ENCODE data around the gene STAG1. TPM values are rescaled to one million over a fixed set of nuclear protein-coding genes. Genes with fewer than 3 reads are reported as not detected.
A peak's percentile ranks its signal among the peaks of the same experiment; 100 is the strongest.

The STAG1 gene
- polyA plus RNA-seq, 1 of the 3 experiments (the other 2 are of a cell fraction) = 5.5 TPM

GRCh38 chr3:136752422-136753325, 496 bp upstream of the STAG1 start:
- Histone ChIP-seq H3K27me3 (ENCODE audit: insufficient read depth) (no peaks in the 10 kb centered on the region), H3K4me3 (ENCODE audit: low read depth in 2 of 2, low read length in 1 of 2) (peak overlapping the region; percentile 66 to 69), H3K36me3 (replicated peaks in 1 of 2; ENCODE audit: control insufficient read depth in 1 of 2, insufficient read depth in 2 of 2, low read length in 1 of 2) (no peaks in the 10 kb centered on the region), H3K79me2 (ENCODE audit: insufficient read depth) (peaks cover 41% of the 10 kb centered on the region), H3K9me3 (no peaks in the 10 kb centered on the region), H3K9ac (peak overlapping the region; percentile 97), H4K20me1 (ENCODE audit: insufficient read depth) (no peaks in the 10 kb centered on the region), H3K27ac (ENCODE audit: low read depth in 2 of 2, low read length in 1 of 2) (peak overlapping the region; percentile 98), H3K9me2 (no peaks in the 10 kb centered on the region), H3F3A (replicated peaks; ENCODE audit: insufficient read depth) (peaks cover 24% of the 10 kb centered on the region), H3K4me1 (ENCODE audit: control insufficient read depth in 1 of 2, insufficient read depth in 2 of 2, low read depth in 1 of 2, low read length in 1 of 2) (peaks cover 17 to 24% of the 10 kb centered on the region in 2 experiments; a peak in 3 of 4 replicates), H3K4me2 (peak overlapping the region; percentile 73), H2AFZ (ENCODE audit: low read depth) (peak overlapping the region; percentile 90)
- POLR2A ChIA-PET = interaction anchor here (0.5 to 2.4 kb wide), 20 partner anchors 10 to 681 kb away, joined by 3 to 33 read pairs (median 4); partner anchors contain the start of genes MSL2, NCK1 and SLC35G2
- DNase-seq = peak; percentile 96
- CTCF ChIA-PET = interaction anchor here (0.6 to 6.4 kb wide), 126 partner anchors 10 to 1095 kb away, joined by 3 to 127 read pairs (median 4); partner anchors contain the start of genes IL20RB, MSL2, NCK1 and PPP2R3A
- WGBS (ENCODE audit: low lambda C conversion rate) = 1% methylated on average over 14 of the region's 73 CpGs
- TF ChIP-seq YY1 (IDR thresholded peaks at IDR 0.05; ENCODE audit: low read depth) (peak; percentile 83), MEF2A (IDR thresholded peaks at IDR 0.05; ENCODE audit: borderline replicate concordance, low read depth) (no peak), GATA2 (CRISPR knock-in tag; IDR thresholded peaks at IDR 0.05) (no peak), TCF12 (IDR thresholded peaks at IDR 0.05) (no peak), FOXJ3 (CRISPR knock-in tag; IDR thresholded peaks at IDR 0.05) (no peak), PBX3 (IDR thresholded peaks at IDR 0.05) (0 out of 2 replicates have a peak, but pooled peaks have one; percentile 2), GABPA (IDR thresholded peaks at IDR 0.05; ENCODE audit: low read depth) (peak; percentile 36; the same call in 1 of the 2 replicates), CTCF (IDR thresholded peaks at IDR 0.05) (peak; percentile 38), EP300 (IDR thresholded peaks at IDR 0.05; ENCODE audit: borderline replicate concordance in 1 of 2, low read depth in 1 of 2, low read length in 1 of 2) (peak in 1 of 2 experiments; percentile 9; a peak in 1 of 4 replicates), TEAD4 (IDR thresholded peaks at IDR 0.05; ENCODE audit: borderline replicate concordance, insufficient read depth) (no peak), CHD2 (IDR thresholded peaks at IDR 0.05; ENCODE audit: low read length, partially characterized antibody) (peak; percentile 96), FOXM1 (IDR thresholded peaks at IDR 0.05; ENCODE audit: low read depth) (no peak), MAX (IDR thresholded peaks at IDR 0.05; ENCODE audit: low read depth) (peak; percentile 74; the same call in 1 of the 2 replicates), TAF1 (IDR thresholded peaks at IDR 0.05; ENCODE audit: borderline replicate concordance, low read depth, low read length) (peak; percentile 63), NRF1 (IDR thresholded peaks at IDR 0.05; ENCODE audit: low read depth, low read length) (peak; percentile 87), NFIC (IDR thresholded peaks at IDR 0.05; ENCODE audit: borderline replicate concordance) (no peak), SMC3 (IDR thresholded peaks at IDR 0.05; ENCODE audit: low read depth, low read length) (peak; percentile 39), ELF1 (IDR thresholded peaks at IDR 0.05) (peak; percentile 46)
- TF ChIP-seq, protein P1, sequence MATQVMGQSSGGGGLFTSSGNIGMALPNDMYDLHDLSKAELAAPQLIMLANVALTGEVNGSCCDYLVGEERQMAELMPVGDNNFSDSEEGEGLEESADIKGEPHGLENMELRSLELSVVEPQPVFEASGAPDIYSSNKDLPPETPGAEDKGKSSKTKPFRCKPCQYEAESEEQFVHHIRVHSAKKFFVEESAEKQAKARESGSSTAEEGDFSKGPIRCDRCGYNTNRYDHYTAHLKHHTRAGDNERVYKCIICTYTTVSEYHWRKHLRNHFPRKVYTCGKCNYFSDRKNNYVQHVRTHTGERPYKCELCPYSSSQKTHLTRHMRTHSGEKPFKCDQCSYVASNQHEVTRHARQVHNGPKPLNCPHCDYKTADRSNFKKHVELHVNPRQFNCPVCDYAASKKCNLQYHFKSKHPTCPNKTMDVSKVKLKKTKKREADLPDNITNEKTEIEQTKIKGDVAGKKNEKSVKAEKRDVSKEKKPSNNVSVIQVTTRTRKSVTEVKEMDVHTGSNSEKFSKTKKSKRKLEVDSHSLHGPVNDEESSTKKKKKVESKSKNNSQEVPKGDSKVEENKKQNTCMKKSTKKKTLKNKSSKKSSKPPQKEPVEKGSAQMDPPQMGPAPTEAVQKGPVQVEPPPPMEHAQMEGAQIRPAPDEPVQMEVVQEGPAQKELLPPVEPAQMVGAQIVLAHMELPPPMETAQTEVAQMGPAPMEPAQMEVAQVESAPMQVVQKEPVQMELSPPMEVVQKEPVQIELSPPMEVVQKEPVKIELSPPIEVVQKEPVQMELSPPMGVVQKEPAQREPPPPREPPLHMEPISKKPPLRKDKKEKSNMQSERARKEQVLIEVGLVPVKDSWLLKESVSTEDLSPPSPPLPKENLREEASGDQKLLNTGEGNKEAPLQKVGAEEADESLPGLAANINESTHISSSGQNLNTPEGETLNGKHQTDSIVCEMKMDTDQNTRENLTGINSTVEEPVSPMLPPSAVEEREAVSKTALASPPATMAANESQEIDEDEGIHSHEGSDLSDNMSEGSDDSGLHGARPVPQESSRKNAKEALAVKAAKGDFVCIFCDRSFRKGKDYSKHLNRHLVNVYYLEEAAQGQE (IDR thresholded peaks at IDR 0.05; ENCODE audit: low read depth, low read length) = peak; percentile 7; the same call in 1 of the 2 replicates
- TF ChIP-seq, protein P2, sequence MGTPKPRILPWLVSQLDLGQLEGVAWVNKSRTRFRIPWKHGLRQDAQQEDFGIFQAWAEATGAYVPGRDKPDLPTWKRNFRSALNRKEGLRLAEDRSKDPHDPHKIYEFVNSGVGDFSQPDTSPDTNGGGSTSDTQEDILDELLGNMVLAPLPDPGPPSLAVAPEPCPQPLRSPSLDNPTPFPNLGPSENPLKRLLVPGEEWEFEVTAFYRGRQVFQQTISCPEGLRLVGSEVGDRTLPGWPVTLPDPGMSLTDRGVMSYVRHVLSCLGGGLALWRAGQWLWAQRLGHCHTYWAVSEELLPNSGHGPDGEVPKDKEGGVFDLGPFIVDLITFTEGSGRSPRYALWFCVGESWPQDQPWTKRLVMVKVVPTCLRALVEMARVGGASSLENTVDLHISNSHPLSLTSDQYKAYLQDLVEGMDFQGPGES (IDR thresholded peaks at IDR 0.05; ENCODE audit: low read depth, low read length) = no peak
- TF ChIP-seq, protein P3, sequence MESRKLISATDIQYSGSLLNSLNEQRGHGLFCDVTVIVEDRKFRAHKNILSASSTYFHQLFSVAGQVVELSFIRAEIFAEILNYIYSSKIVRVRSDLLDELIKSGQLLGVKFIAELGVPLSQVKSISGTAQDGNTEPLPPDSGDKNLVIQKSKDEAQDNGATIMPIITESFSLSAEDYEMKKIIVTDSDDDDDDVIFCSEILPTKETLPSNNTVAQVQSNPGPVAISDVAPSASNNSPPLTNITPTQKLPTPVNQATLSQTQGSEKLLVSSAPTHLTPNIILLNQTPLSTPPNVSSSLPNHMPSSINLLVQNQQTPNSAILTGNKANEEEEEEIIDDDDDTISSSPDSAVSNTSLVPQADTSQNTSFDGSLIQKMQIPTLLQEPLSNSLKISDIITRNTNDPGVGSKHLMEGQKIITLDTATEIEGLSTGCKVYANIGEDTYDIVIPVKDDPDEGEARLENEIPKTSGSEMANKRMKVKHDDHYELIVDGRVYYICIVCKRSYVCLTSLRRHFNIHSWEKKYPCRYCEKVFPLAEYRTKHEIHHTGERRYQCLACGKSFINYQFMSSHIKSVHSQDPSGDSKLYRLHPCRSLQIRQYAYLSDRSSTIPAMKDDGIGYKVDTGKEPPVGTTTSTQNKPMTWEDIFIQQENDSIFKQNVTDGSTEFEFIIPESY (IDR thresholded peaks at IDR 0.05; ENCODE audit: borderline replicate concordance, low read depth) = peak; percentile 74; the same call in 1 of the 2 replicates
